AML-193 (cell line): ENCODE data around the gene APRT.
A peak's percentile ranks its signal among the peaks of the same experiment; 100 is the strongest.
"Not testable (repeated sequence)": the region's sequence is repeated elsewhere in the genome, so short reads cannot be mapped to it uniquely, and the experiment has no call there.

Source experiments
- DNase-seq, 2 experiments: peaks; one replicate each; lab custom pipeline; 2025; lab: John Stamatoyannopoulos, UW

APRT gene

GRCh38 chr16:88788749-88789148 lies 23.0 kb downstream of the APRT start:
- not testable (repeated sequence) for DNase-seq

- no peak for DNase-seq
Measured at GRCh38 chr16:88787579-88788314, 24.0 kb downstream of the APRT start.

GRCh38 chr16:88785106-88785924 lies 26.4 kb downstream of the APRT start, which contains the start of gene PIEZO1:
TSS of gene PIEZO1 (minus strand) at chr16:88785220. CDS start at chr16:88784964, 256 bp downstream.
- DNase-seq = peak; percentile 34 to 49

GRCh38 chr16:88784856-88785105 lies 26.9 kb downstream of the APRT start:
- no peak for DNase-seq

GRCh38 chr16:88784074-88784855 lies 27.5 kb downstream of the APRT start:
- peak; percentile 47 to 51 for DNase-seq

- DNase-seq = peak in 1 of 2 experiments; percentile 17
Measured at GRCh38 chr16:88783391-88784073, 28.2 kb downstream of the APRT start.

GRCh38 chr16:88782454-88783390 lies 29.0 kb downstream of the APRT start:
- no peak for DNase-seq

- DNase-seq = peak; percentile 46 to 47
Measured at GRCh38 chr16:88781140-88782077, 30.3 kb downstream of the APRT start.

- no peak for DNase-seq
Measured at GRCh38 chr16:88780142-88781062, 31.3 kb downstream of the APRT start.

GRCh38 chr16:88779406-88780141 lies 32.2 kb downstream of the APRT start:
- DNase-seq = no peak

- no peak for DNase-seq
Measured at GRCh38 chr16:88778541-88779065, 33.1 kb downstream of the APRT start.

GRCh38 chr16:88778271-88778525 lies 33.5 kb downstream of the APRT start:
- no peak for DNase-seq

GRCh38 chr16:88777471-88778270 lies 34.1 kb downstream of the APRT start:
- no peak for DNase-seq

- DNase-seq = no peak
Measured at GRCh38 chr16:88775825-88776224, 35.9 kb downstream of the APRT start.

GRCh38 chr16:88774544-88775393 lies 37.0 kb downstream of the APRT start:
- DNase-seq = no peak

- DNase-seq = no peak
Measured at GRCh38 chr16:88773812-88774291, 37.9 kb downstream of the APRT start.
